Fibroblast of skin of abdomen (primary cell): ENCODE data around the gene PIMREG.

Source experiments
- DNase-seq: peaks from one replicate; pipeline ENCODE4 v3.0.0-alpha.2; 2013

Gene PIMREG

GRCh38 chr17:6462692-6463091, 18.4 kb downstream of the PIMREG start:
- DNase-seq = no peak

- DNase-seq = no peak
Observed at GRCh38 chr17:6463616-6464445, 19.6 kb downstream of the PIMREG start.

DNA sequence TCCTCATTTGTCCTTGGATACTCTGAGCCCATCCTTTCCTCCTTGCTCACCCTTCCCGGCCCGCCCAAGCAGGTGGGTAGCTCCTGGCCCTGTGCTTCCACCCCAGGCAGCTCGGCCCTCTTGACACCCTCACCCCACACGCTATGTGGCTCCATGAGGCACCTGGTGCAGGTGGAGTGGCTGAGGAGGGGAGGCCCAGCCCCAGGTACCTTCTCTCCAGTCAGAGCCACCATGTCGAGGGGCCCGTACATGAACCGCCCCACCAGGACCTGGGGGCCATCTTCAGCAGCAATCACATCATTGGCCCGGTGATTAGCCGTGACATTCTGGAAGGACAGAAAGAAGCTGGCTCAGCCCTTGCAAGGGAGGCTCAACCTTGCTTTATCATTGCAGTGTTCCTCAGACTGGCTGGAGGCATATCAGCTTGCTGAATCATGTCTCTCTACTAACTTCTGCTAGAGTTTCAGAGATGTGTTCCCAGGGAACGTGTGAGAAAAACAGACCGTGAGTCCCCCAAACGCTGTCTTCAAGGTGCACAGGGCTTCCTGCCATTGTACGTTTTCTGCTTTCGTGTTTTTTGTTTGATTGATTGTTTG, 20.3 kb downstream of the PIMREG start:
- DNase-seq = no peak

- no peak for DNase-seq
Observed at GRCh38 chr17:6465206-6466003, 21.1 kb downstream of the PIMREG start.

DNA sequence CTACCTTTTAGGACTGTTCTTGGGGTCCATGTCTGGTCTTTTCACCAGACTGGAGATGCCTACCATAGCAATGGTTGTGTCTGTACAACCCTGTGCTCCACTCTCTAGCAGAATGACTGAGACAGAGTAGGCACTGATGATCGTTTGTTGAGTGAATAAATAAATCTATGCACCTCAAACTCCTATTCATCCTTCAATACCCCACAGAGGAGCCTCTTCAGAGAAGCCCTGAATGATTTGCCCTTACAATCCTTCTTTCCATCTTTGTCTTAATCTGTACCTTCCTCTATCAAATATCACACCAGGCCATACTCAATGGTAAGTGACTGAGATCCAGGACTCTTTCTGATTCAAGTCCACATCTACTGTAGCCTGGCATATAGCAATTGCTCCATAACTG, 23.3 kb downstream of the PIMREG start:
- no peak for DNase-seq

GRCh38 chr17:6468051-6468790, 24.0 kb downstream of the PIMREG start:
- DNase-seq = no peak

DNA sequence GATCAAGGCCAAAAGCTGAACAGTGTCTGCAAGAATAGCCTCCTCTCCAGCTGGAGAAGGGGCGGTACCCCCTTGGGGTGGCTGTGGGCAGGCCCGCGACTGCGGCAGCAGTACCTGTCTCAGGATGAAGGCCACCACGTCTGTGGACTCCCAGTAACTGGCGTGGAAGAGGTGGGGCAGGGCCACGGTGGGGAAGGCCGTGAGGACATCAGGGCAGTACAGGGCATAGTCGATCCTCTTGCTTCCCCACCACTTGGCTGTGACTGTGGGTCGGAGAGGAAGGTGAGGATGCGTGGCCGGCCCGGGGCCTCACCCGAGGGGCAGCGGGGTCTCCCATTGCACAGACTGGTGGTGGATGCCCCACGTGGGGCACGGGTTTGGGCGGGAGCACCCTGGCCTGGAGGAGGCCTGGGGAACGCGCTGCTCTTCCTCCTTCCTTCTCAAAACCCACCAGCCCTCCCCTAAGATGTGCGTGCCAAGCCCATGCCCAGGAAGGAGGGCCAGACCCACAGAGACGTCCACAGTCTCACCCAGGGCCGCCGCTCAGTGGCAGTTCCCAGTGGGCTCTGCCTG, 26.0 kb downstream of the PIMREG start:
- no peak for DNase-seq

DNA sequence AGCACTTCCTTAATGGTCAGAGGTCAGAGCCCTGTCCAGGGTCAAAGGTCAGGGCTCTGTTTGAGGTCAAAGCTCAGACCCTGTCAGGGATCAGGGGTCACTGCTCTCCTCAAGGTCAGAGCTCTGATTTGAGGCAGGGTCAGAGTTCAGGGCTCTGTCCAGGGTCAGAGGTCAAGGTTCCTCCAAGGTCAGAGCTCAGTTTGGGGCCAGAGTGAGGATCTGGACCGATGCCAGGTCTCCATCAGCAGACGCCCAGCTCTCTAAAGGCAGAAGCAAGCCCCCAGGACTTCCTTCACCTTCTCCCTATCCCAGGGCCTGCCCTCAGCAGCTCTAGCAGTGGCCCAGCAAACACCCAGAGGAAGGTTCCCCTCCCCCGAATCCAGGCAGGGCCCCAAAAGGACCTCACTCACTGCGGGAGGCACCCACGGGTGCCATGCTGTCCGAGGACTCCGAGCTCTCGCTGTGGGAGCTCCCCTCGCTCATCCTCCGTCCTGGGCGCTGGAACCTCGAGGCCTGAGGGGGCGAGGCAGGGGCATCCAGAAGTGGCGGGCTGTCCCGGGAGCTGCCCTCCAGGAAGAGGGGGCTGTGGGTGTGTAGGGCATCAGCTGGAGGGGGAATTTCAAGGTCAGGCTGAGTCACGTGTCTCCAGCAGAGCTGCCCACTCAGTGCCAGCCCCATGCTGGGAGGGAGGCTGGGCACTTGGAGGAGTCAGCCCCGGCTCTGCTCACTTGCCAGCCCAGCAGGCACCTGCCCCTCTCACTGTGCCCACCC, 26.7 kb downstream of the PIMREG start:
- no peak for DNase-seq

GRCh38 chr17:6471531-6472465, 27.5 kb downstream of the PIMREG start:
- DNase-seq = peak; percentile 66

DNA sequence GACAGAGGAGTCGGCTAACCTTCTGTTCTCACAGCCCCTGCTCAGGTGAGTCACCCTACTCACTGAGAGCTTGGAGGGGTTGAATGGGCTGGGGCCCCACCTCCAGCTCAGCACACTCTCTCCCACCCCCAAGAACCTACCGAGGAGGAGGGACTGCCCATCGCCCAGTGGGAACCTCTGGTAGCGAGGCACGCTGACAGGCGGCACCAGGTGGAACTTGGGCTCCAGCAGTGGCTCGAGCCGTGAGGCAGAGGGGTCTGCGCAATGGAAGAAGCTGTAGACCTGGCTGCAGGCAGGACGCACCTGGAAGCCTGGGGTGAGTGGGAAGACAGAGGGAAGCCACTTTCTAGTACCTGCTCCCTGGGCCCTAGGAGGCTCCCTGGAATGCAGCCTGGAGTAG, 28.3 kb downstream of the PIMREG start:
- no peak for DNase-seq

DNA sequence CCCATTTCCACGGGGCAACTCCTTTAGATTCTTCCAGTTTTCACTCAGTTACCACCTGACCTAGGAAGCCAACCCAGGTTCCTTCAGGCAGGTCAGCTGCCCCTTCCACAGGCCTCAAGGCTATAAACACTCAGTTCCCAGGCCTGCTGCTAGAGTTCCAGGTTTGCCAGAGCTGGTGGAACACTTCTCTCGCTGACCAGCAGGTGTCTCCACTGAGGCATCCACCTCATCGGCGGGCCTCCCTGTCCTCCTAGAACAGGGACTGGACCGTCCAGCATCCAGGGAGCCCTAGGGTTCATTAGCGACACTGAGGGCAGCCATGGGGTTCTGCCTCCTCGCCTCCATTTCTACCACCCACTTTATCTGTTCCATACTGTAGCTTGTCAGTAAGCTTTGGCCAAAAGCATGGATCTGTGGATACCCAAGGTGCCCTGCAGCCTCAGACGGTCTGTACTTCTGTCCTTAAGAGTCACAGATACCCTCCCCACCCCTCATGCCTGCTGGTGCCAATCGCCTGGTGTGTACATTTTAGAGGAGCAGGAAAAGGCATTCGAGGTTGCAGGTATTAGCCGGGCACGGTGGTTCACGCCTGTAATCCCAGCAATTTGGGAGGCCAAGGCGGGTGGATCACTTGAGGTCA, 29.0 kb downstream of the PIMREG start:
- peak; percentile 58 for DNase-seq

- DNase-seq = no peak
Observed at GRCh38 chr17:6474376-6474775, 30.1 kb downstream of the PIMREG start.

DNA sequence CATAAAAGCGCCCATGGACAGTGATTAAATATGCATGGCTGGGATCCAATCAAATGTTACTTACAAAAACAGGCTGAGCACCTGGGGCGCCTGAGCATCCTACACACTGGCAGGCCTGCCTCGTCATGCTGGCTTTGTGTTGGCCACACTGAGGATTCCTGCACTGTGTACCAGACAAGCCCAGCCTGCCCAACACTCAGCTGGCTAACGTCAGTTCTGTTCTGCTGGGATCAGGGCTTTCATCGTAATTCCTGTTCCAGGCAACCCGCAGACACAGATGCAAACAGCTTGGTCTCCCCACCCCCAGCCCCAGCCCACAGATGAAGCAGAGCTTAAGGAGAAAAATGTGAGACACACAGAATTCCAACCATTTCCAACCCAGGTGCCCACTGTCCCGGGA, 30.7 kb downstream of the PIMREG start:
- DNase-seq = peak; percentile 45

- no peak for DNase-seq
Observed at GRCh38 chr17:6475411-6475810, 31.2 kb downstream of the PIMREG start.

- DNase-seq = no peak
Observed at GRCh38 chr17:6476076-6476809, 32.0 kb downstream of the PIMREG start.

DNA sequence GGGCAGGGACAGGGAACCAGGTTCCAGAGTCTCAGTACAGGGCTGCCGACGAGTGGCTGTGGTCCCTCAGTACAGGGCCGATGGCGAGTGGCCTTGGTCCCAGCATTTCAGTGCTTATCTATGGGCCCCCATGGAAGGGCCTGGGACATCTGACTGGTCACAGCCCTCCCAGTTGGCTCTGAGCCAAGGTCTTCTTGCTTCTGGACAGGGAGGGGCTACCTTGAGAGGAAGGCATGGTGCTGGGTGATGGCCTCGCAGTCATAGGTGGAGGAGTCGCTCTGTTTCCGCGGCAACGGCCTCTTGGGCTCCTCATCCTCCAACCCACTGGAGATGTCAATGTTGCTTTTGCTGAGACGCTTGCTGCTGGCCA, 32.5 kb downstream of the PIMREG start:
- DNase-seq = no peak

GRCh38 chr17:6477831-6478383, 33.7 kb downstream of the PIMREG start:
- no peak for DNase-seq

DNA sequence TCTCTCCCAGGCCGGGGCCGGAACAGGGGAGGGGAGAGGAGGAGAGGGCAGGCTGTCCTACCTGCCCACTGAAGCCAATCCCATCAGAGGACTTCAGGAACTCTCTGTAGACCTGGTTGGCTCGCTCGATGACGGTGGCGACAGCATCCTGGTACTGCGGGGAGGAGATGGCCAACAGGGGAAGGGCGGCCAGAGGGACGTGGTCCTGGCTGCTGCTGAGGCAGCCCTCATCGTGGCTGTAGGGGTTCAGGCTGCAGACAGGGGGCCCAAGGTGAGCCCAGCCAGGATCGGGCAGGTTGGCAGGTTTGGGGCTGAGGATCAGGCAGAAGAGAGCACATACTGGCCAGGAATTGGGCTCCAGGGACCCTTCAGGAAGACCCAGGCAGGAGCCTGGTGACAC, 34.2 kb downstream of the PIMREG start:
- no peak for DNase-seq
